HEK293 (cell line): ENCODE measurements around the gene AIG1.

Source experiments
- GLIS1 ChIP-seq: fragments of 450-650 bp; formaldehyde crosslinking; IDR thresholded peaks from 2 replicates; pipeline ENCODE4 v1.5.1; 2016; ENCODE audit warnings: missing biosample characterization, missing genetic modification characterization
- KLF16 ChIP-seq: fragments of 450-650 bp; formaldehyde crosslinking; IDR thresholded peaks from 2 replicates; pipeline ENCODE4 v1.5.1; 2017; ENCODE audit warnings: missing biosample characterization, missing genetic modification characterization
- KLF17 ChIP-seq: fragments of 450-650 bp; formaldehyde crosslinking; IDR thresholded peaks from 2 replicates; pipeline ENCODE4 v1.5.1; 2016; ENCODE audit warnings: missing biosample characterization, missing genetic modification characterization
- KLF7 ChIP-seq: fragments of 450-650 bp; formaldehyde crosslinking; IDR thresholded peaks from 2 replicates; pipeline ENCODE4 v1.5.1; 2016; ENCODE audit warnings: missing biosample characterization, missing genetic modification characterization, borderline replicate concordance
- MZF1 ChIP-seq: fragments of 450-650 bp; formaldehyde crosslinking; IDR thresholded peaks from 2 replicates; pipeline ENCODE4 v1.5.1; 2017; ENCODE audit warnings: missing biosample characterization, missing genetic modification characterization, borderline replicate concordance
- PRDM4 ChIP-seq: fragments of 450-650 bp; formaldehyde crosslinking; IDR thresholded peaks from 2 replicates; pipeline ENCODE4 v1.5.1; 2017; ENCODE audit warnings: missing biosample characterization, missing genetic modification characterization
- PRDM6 ChIP-seq: fragments of 450-650 bp; formaldehyde crosslinking; IDR thresholded peaks from 2 replicates; pipeline ENCODE4 v1.5.1; 2017; ENCODE audit warnings: missing biosample characterization, missing genetic modification characterization
- SP2 ChIP-seq: fragments of 450-650 bp; formaldehyde crosslinking; IDR thresholded peaks from 2 replicates; pipeline ENCODE4 v1.5.1; 2016; ENCODE audit warnings: missing biosample characterization, missing genetic modification characterization
- TCF7L2 ChIP-seq: IDR thresholded peaks from 2 replicates; pipeline ENCODE4 v1.6.1; 2011; ENCODE audit warnings: low read depth, mild to moderate bottlenecking, inconsistent platforms, low read length, moderate library complexity, borderline replicate concordance
- TRIM28 ChIP-seq: IDR thresholded peaks from 2 replicates; pipeline ENCODE4 v1.6.1; 2011; ENCODE audit warnings: low read length, control low read depth, borderline replicate concordance
- ZBTB1 ChIP-seq: fragments of 450-650 bp; formaldehyde crosslinking; IDR thresholded peaks from 2 replicates; pipeline ENCODE4 v1.5.1; 2016; ENCODE audit warnings: missing biosample characterization, missing genetic modification characterization
- ZBTB20 ChIP-seq: fragments of 450-650 bp; formaldehyde crosslinking; IDR thresholded peaks from 2 replicates; pipeline ENCODE4 v1.5.1; 2016; ENCODE audit warnings: missing biosample characterization, missing genetic modification characterization
- ZBTB21 ChIP-seq: fragments of 450-650 bp; formaldehyde crosslinking; IDR thresholded peaks from 2 replicates; pipeline ENCODE4 v1.5.1; 2017; ENCODE audit warnings: missing biosample characterization, missing genetic modification characterization
- ZNF112 ChIP-seq: fragments of 450-650 bp; formaldehyde crosslinking; IDR thresholded peaks from 2 replicates; pipeline ENCODE4 v1.5.0; 2017; ENCODE audit warnings: missing biosample characterization, missing genetic modification characterization
- ZNF18 ChIP-seq: fragments of 450-650 bp; formaldehyde crosslinking; IDR thresholded peaks from 2 replicates; pipeline ENCODE4 v1.5.1; 2016; ENCODE audit warnings: missing biosample characterization, missing genetic modification characterization
- ZNF19 ChIP-seq: fragments of 450-650 bp; formaldehyde crosslinking; IDR thresholded peaks from 2 replicates; pipeline ENCODE4; 2016; ENCODE audit warnings: missing biosample characterization, missing genetic modification characterization, low read depth
- ZNF202 ChIP-seq: fragments of 450-650 bp; formaldehyde crosslinking; IDR thresholded peaks from 2 replicates; pipeline ENCODE4 v1.5.1; 2016; ENCODE audit warnings: missing biosample characterization, missing genetic modification characterization, borderline replicate concordance
- ZNF280C ChIP-seq: fragments of 450-650 bp; formaldehyde crosslinking; IDR thresholded peaks from 2 replicates; pipeline ENCODE4 v1.5.1; 2016; ENCODE audit warnings: missing biosample characterization, missing genetic modification characterization
- ZNF558 ChIP-seq: fragments of 450-650 bp; formaldehyde crosslinking; IDR thresholded peaks from 2 replicates; pipeline ENCODE4 v1.5.1; 2016; ENCODE audit warnings: missing biosample characterization, missing genetic modification characterization
- ZNF639 ChIP-seq: fragments of 450-650 bp; formaldehyde crosslinking; IDR thresholded peaks from 2 replicates; pipeline ENCODE4 v1.5.1; 2016; ENCODE audit warnings: missing biosample characterization, missing genetic modification characterization
- ZNF660 ChIP-seq: fragments of 450-650 bp; IDR thresholded peaks from 2 replicates; pipeline ENCODE4 v1.5.1; 2018; ENCODE audit warnings: missing biosample characterization, mild to moderate bottlenecking, missing genetic modification characterization
- ZNF692 ChIP-seq: fragments of 450-650 bp; formaldehyde crosslinking; IDR thresholded peaks from 2 replicates; pipeline ENCODE4 v1.5.1; 2016; ENCODE audit warnings: missing biosample characterization, missing genetic modification characterization
- ZNF704 ChIP-seq: fragments of 450-650 bp; formaldehyde crosslinking; IDR thresholded peaks from 2 replicates; pipeline ENCODE4 v1.5.1; 2016; ENCODE audit warnings: missing biosample characterization, missing genetic modification characterization
- ZSCAN30 ChIP-seq: fragments of 450-650 bp; IDR thresholded peaks from 2 replicates; pipeline ENCODE4 v1.5.1; 2018; ENCODE audit warnings: missing biosample characterization, mild to moderate bottlenecking, missing genetic modification characterization, moderate library complexity
- ZSCAN5A ChIP-seq: fragments of 450-650 bp; formaldehyde crosslinking; IDR thresholded peaks from 2 replicates; pipeline ENCODE4 v1.5.1; 2016; ENCODE audit warnings: missing biosample characterization, missing genetic modification characterization
- ZXDB ChIP-seq: fragments of 450-650 bp; formaldehyde crosslinking; IDR thresholded peaks from 2 replicates; pipeline ENCODE4 v1.5.1; 2016; ENCODE audit warnings: missing biosample characterization, missing genetic modification characterization

The AIG1 gene

GRCh38 chr6:143164565-143165105 is 103.9 kb downstream of the AIG1 start (continued):
- no peak for TF ChIP-seq ZNF18 (tag by site-specific recombination)
- no peak for TF ChIP-seq KLF17 (tag by site-specific recombination)
- no peak for TF ChIP-seq ZNF639 (tag by site-specific recombination)
- no peak for TF ChIP-seq ZBTB21
- peak; percentile 32; the same call in 1 of the 2 replicates for TF ChIP-seq TRIM28
- no peak for TF ChIP-seq SP2
- TF ChIP-seq PRDM4 (tag by site-specific recombination): peak; percentile 80
- no peak for TF ChIP-seq ZBTB1 (tag by site-specific recombination)
- no peak for TF ChIP-seq ZSCAN5A
- TF ChIP-seq KLF7 (tag by site-specific recombination): no peak
- TF ChIP-seq TCF7L2: no peak
- peak; percentile 91 for TF ChIP-seq MZF1 (tag by site-specific recombination)
- TF ChIP-seq ZNF692 (tag by site-specific recombination): no peak
- no peak for TF ChIP-seq ZNF704 (tag by site-specific recombination)
- peak; percentile 80 for TF ChIP-seq PRDM6
- TF ChIP-seq ZXDB (tag by site-specific recombination): peak; percentile 70
- no peak for TF ChIP-seq ZNF660 (tag by site-specific recombination)
- TF ChIP-seq ZNF280C: no peak
- no peak for TF ChIP-seq ZNF558 (tag by site-specific recombination)
- no peak for TF ChIP-seq ZBTB20 (tag by site-specific recombination)
- no peak for TF ChIP-seq ZNF19 (tag by site-specific recombination)
- TF ChIP-seq ZSCAN30: 0 out of 2 replicates have a peak, but pooled peaks have one; percentile 31
- no peak for TF ChIP-seq ZNF112 (tag by site-specific recombination)
- no peak for TF ChIP-seq ZNF202 (tag by site-specific recombination)
- TF ChIP-seq GLIS1: no peak
- no peak for TF ChIP-seq KLF16 (tag by site-specific recombination)
